GM12873 (cell line): ENCODE data around the gene SLC24A3.

ENCODE experiments used
- TF ChIP-seq, protein P1 (sequence below): IDR thresholded peaks from 2 replicates; pipeline ENCODE4 v1.5.1; 2012; ENCODE audit warnings: low read depth, mild to moderate bottlenecking, moderate library complexity, low read length, control low read depth; ENCODE audit not compliant: insufficient read depth; ENCODE audit errors: missing control alignments

SLC24A3 gene

DNA sequence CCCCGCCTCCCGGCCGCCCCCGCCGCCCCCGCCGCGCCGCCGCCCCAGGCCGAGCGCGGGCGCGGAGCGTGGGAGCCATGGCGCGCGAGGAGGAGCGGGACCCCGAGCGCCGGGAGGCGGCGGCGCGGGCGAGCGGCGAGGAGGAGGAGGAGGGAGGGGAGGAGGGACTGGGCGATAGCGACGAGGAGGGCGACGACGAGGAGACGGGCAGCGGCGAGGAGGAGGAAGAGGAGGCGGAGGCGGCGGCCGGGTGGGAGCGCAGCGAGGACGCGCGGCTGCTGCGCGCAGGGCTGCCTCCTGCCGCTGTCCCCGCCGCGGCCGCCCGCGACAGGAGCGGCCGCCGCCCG lies at the start of gene SLC24A3:
Gene SLC24A3, plus strand, starts transcription at position 174 of the 347 bp plus-strand sequence.
- TF ChIP-seq, protein P1, sequence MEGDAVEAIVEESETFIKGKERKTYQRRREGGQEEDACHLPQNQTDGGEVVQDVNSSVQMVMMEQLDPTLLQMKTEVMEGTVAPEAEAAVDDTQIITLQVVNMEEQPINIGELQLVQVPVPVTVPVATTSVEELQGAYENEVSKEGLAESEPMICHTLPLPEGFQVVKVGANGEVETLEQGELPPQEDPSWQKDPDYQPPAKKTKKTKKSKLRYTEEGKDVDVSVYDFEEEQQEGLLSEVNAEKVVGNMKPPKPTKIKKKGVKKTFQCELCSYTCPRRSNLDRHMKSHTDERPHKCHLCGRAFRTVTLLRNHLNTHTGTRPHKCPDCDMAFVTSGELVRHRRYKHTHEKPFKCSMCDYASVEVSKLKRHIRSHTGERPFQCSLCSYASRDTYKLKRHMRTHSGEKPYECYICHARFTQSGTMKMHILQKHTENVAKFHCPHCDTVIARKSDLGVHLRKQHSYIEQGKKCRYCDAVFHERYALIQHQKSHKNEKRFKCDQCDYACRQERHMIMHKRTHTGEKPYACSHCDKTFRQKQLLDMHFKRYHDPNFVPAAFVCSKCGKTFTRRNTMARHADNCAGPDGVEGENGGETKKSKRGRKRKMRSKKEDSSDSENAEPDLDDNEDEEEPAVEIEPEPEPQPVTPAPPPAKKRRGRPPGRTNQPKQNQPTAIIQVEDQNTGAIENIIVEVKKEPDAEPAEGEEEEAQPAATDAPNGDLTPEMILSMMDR = no peak

DNA sequence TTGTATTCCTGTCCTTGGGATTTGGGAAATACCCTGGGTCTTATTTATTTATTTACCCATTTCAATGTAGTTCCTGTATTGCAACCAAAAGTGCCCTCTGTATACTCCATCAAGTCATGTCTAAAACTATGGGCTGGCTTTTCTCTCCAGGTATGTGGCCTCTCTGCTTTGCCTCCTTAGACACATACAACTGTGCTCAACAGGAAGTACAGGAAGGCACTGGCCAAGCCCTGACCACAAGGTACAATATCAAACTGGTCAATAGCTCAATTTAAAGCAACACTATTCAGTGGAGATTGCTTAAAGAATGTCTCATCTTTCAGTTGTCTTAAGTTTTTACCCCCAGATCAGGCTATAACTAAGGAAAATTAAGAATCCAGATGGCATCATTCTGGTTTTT lies 42.3 kb upstream of the SLC24A3 start:
- TF ChIP-seq, protein P1 = no peak

DNA sequence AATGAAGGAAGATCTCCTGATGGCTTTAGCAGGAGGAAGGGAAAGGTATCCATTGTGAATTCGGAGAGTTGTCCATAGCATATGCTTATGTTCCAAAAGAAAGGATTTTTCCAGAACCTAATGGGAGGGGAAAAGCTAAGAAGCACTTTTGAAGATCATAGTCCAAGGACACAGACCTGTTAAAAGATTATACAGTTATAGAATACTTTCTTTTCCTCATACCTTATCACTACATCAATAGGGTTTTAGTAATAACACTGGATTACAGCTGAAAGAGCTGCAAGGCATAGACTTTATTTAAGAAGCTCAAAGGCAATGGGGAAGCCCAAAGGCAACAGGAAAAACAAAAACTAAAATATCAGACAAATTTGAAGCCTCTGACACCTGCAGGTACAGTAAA lies 39.8 kb upstream of the SLC24A3 start:
- TF ChIP-seq, protein P1 = no peak

DNA sequence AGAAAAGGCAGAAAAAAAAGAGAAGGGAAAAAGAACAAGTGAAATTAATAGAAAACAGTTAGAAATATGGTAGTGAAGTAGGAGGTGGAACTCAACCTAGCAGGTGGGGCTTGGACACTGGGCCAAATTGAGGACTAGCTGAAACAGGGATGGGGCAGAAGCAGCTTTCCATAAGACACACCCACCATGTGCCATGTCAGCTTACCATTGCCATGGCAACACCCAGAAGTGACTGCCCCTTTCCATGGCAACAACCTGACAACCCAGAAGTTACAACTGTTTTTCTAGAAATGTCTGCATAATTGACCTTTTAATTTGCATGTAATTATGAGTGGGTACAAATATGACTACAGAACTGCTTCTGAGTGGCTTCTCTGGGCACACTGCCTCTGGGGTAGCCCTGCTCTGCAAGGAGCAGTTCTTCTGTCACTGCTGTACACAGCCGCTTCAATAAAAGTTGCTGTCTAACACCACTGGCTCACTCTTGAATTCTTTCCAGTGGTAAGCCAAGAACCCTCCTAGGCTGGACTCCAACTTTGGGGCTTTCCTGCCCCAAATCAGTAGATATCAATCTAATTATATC lies 35.9 kb upstream of the SLC24A3 start:
- TF ChIP-seq, protein P1 = no peak

DNA sequence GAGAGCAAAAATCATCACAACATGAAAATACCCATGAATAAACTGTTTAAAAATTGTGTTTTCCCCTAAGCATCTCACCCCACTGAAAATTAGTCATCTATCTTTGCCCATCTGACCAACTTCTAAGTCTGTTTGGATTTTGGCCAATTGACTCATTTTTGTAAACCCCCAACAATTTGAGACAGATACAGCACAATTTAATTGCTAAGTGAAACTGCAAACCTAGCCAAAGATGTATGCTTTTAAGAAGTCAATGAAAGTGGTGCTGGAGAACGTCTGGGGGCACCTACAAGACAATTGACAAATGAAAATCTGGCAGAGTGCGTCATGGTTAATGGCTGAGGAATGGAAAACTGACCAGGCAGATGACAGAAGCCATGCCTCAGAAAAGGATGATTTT lies 30.9 kb upstream of the SLC24A3 start:
- TF ChIP-seq, protein P1 = no peak

DNA sequence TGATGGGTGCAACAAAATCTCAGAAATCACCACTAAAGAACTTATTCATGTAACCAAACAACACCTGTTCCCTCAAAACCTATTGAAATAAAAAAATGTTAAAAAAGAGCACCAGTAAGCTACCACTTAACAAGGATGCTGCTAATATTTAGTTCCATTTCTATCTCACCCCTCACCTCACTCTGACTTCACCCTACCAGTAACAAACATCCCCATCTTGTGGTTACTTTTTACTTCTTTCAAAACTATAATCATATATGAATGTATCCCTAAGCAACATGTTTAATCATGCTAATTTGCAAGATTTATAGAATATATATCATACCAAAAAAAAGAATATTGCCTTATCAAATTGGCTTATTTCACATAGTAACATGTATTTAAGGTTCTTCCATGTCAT lies 27.4 kb upstream of the SLC24A3 start:
- TF ChIP-seq, protein P1 = no peak

DNA sequence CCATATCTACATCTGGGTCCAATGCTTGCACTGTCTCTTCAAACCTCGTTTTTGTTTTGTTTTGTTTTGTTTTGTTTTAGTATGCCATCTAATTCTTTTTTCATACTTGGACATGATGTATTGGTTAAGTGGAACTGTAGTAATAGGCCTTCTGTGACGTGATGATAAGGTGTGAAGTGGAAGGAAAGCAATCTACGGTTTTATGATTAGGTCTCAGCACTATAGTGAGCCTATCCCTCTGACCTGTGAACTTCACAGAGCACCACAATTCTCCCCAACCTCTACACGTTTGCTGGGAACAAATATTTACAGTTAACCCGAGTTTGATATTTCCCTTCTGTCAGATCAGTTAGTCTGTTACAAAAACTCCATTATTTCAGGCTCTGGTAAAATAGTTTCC lies 19.1 kb upstream of the SLC24A3 start:
- TF ChIP-seq, protein P1 = no peak

DNA sequence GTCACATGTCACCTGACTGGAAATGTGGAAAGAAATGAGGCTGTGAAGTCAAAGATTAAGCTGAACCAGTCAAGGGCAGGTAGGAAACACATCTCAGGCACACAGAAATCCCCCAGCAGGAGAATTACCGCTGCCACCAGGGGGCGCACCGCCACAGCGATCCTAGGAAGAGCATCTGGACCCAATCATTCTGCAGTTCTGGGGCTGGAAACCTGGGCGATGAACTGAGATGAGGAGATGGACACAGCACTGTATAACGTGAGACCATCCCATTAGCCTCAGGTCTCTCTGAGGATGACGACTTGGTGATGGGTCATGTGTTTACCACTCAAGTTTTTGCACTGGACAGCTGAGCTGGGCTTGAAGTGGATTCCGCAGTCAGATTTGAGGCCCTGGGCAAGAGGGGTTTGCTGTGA lies 6.5 kb upstream of the SLC24A3 start:
- TF ChIP-seq, protein P1 = peak; percentile 97
